K562 (cell line): ENCODE measurements around the gene MINK1. TPM values are rescaled to one million over a fixed set of nuclear protein-coding genes. Genes with fewer than 3 reads are reported as not detected.
"Not testable (repeated sequence)": the region's sequence is repeated elsewhere in the genome, so short reads cannot be mapped to it uniquely, and the experiment has no call there.

Experiments used
- ATAC-seq: fragments of 200-7000 bp; cut with Tn5 transposase; 3 replicates; pipeline ENCODE4 v1.9.1; 2020; ENCODE audit warnings: moderate library complexity
- BruUV-seq: library from RNA; stranded (reverse); fragments of 400-500 nt; replicated peaks from 2 replicates; lab custom pipeline; 2021; lab: Mats Ljungman, UMichigan
- CTCF ChIA-PET: fragments of 300-600 bp; formaldehyde crosslinking; extraction: SDS; loops from one replicate; lab custom pipeline; 2021; ENCODE audit warnings: low intra/inter-chr PET ratio; lab: Yijun Ruan, JAX
- POLR2A ChIA-PET: fragments of 300-600, 350-650 bp; sonication (Branson Sonifier 250); formaldehyde crosslinking; extraction: SDS; loops from one replicate; lab custom pipeline; 2021; ENCODE audit warnings: antibody characterized with exemption, inconsistent platforms; lab: Yijun Ruan, JAX
- DNase-seq, 4 experiments: peaks; one replicate each; pipeline versions ENCODE4 v3.0.0 to v3.0.0-alpha.2; 2011 to 2018; ENCODE audit warnings: low spot score in 3 of 4, mixed read lengths in 3 of 4; ENCODE audit errors: extremely low read depth in 1 of 4
- FAIRE-seq: peaks from 2 replicates; lab custom pipeline; 2011; peaks lifted over from hg19 to GRCh38; lab: Jason Lieb, UNC
- H2AFZ ChIP-seq: 2 replicates; pipeline ENCODE4 v1.6.0; 2011; ENCODE audit warnings: low read depth, low read length, control low read depth, inconsistent platforms
- H3K27ac ChIP-seq: fragments of 200-600 bp; 3 replicates; pipeline ENCODE4 v1.8.0; 2011; ENCODE audit warnings: low read depth, mild to moderate bottlenecking, control low read depth, inconsistent platforms, low read length, moderate library complexity, mixed read lengths; ENCODE audit errors: extremely low read depth
- H3K27me3 ChIP-seq, 2 experiments: fragments of 300-600 bp in 1 of 2; 2 replicates in 1 of 2; 3 replicates in 1 of 2; pipeline versions ENCODE4 v1.6.0 to v1.8.0; 2011; ENCODE audit warnings: inconsistent platforms in 2 of 2, low read length in 2 of 2, mild to moderate bottlenecking in 1 of 2, mixed read lengths in 1 of 2, moderate library complexity in 1 of 2; ENCODE audit not compliant: control insufficient read depth in 2 of 2, insufficient read depth in 2 of 2
- H3K36me3 ChIP-seq: fragments of 300-600 bp; 3 replicates; pipeline ENCODE4 v1.8.0; 2011; ENCODE audit warnings: mild to moderate bottlenecking, low read length, inconsistent platforms; ENCODE audit not compliant: control insufficient read depth, insufficient read depth
- H3K4me1 ChIP-seq, 2 experiments: fragments of 200-600 bp in 1 of 2; replicated peaks in 1 of 2; 2 replicates in 1 of 2; 3 replicates in 1 of 2; pipeline versions ENCODE4 v1.5.1 to v1.8.0; 2011; ENCODE audit warnings: inconsistent platforms in 2 of 2, low read length in 2 of 2, mild to moderate bottlenecking in 1 of 2, mixed read lengths in 1 of 2, moderate library complexity in 1 of 2; ENCODE audit not compliant: control insufficient read depth in 2 of 2, insufficient read depth in 2 of 2
- H3K4me2 ChIP-seq: 2 replicates; pipeline ENCODE4 v1.6.1; 2011; ENCODE audit warnings: low read length, control low read depth, inconsistent platforms, mixed read lengths; ENCODE audit not compliant: insufficient read depth
- H3K4me3 ChIP-seq: fragments of 200-600 bp; sonication (generic), shearing (Covaris generic); 2 replicates; pipeline ENCODE4 v1.5.1; 2016; ENCODE audit warnings: control low read depth, inconsistent platforms
- H3K79me2 ChIP-seq: fragments of 200-600 bp; 3 replicates; pipeline ENCODE4 v1.8.0; 2011; ENCODE audit warnings: low read length, inconsistent platforms; ENCODE audit not compliant: control insufficient read depth, insufficient read depth
- H3K9ac ChIP-seq, 2 experiments: 2 replicates each; pipeline versions ENCODE4 v1.6.0 to v1.6.1; 2011; ENCODE audit warnings: low read depth in 2 of 2, low read length in 2 of 2, control low read depth in 1 of 2, inconsistent platforms in 1 of 2, mild to moderate bottlenecking in 1 of 2, mixed read lengths in 1 of 2; ENCODE audit not compliant: insufficient read depth in 1 of 2
- H3K9me1 ChIP-seq: one replicate; pipeline ENCODE4 v1.6.0; 2011; ENCODE audit warnings: inconsistent platforms, mild to moderate bottlenecking, low read length, moderate library complexity; ENCODE audit not compliant: control insufficient read depth, insufficient read depth
- H3K9me3 ChIP-seq: replicated peaks from 2 replicates; pipeline ENCODE4 v1.5.1; 2011; ENCODE audit warnings: low read depth, low read length, inconsistent platforms; ENCODE audit not compliant: control insufficient read depth, insufficient read depth
- H4K20me1 ChIP-seq: replicated peaks from 2 replicates; pipeline ENCODE4 v1.6.1; 2011; ENCODE audit warnings: low read length, inconsistent platforms, mixed read lengths; ENCODE audit not compliant: control insufficient read depth, insufficient read depth
- CHD7 ChIP-seq: fragments of 200-600 bp; sonication (generic); IDR thresholded peaks from one replicate; pipeline ENCODE4 v1.6.1; 2012; ENCODE audit warnings: mild to moderate bottlenecking, low read depth, low read length, inconsistent platforms
- ETV6 ChIP-seq, 3 experiments: fragments of 150-350 bp in 1 of 3; sonication (generic) in 1 of 3; formaldehyde crosslinking in 1 of 3; IDR thresholded peaks; 2 replicates each; pipeline versions ENCODE4 v1.6.1 to v1.8.0; 2014 to 2022; ENCODE audit warnings: borderline replicate concordance in 2 of 3, low read depth in 2 of 3, antibody characterized with exemption in 1 of 3, low read length in 1 of 3, mild to moderate bottlenecking in 1 of 3, missing genetic modification reagents in 1 of 3
- LEF1 ChIP-seq: fragments of 450-650 bp; IDR thresholded peaks from 2 replicates; pipeline ENCODE4 v1.6.1; 2016; ENCODE audit warnings: mild to moderate bottlenecking
- SETDB1 ChIP-seq: IDR thresholded peaks from one replicate; pipeline ENCODE4 v1.6.1; 2012; ENCODE audit warnings: low read length, control low read depth, inconsistent platforms
- ZNF134 ChIP-seq: fragments of 250-450 bp; sonication (Bioruptor Pico); conservative IDR thresholded peaks from 2 replicates; pipeline ENCODE4 v1.4.0; 2020
- ZNF311 ChIP-seq: fragments of 250-450 bp; sonication (Bioruptor Pico); IDR thresholded peaks from 2 replicates; pipeline ENCODE4 v1.4.0; 2020; ENCODE audit warnings: mild to moderate bottlenecking, moderate library complexity
- ZNF764 ChIP-seq: fragments of 250-450 bp; sonication (Bioruptor Pico); IDR thresholded peaks from 2 replicates; pipeline ENCODE4 v1.4.0; 2020; ENCODE audit warnings: low read depth, mild to moderate bottlenecking, moderate library complexity
- WGBS: fragments of 100-300 bp; shearing (Covaris generic); methylation state at CpG from one replicate; pipeline ENCODE4 v1.1.6; 2016; ENCODE audit warnings: low coverage, mixed read lengths; ENCODE audit not compliant: insufficient coverage; ENCODE audit errors: missing lambda C conversion rate; 5-methylcytosine and 5-hydroxymethylcytosine counted together
- in situ Hi-C: fragments of 300-500 bp; cut with MboI; formaldehyde crosslinking; loops from 4 replicates; pipeline ENCODE4 v1.15.0; 2018; ENCODE audit warnings: inconsistent platforms, mixed read lengths
- intact Hi-C: fragments of 100-400 bp; cut with micrococcal nuclease; formaldehyde crosslinking; loops from 2 replicates; pipeline ENCODE4 v1.14.2; 2022
- polyA plus RNA-seq, 8 experiments: library from polyadenylated mRNA; depleted of rRNA in 4 of 8; stranded (reverse) in 5 of 8; unstranded in 3 of 8; fragments of >200 nt; fragmentation: Nextera tagmentation in 2 of 8; fragmentation: Illumina TruSeq in 1 of 8; extraction: Ambion mirVana in 2 of 8; extraction: Trizol in 1 of 8; gene quantifications; 2 replicates each; pipeline versions ENCODE4 v1.2.1 to v1.2.3, GENCODE V29; 2011 to 2014; ENCODE audit warnings: inconsistent platforms in 1 of 8, missing spikeins in 1 of 8
- total RNA-seq, 7 experiments: library from RNA; depleted of rRNA in 6 of 7; stranded (reverse); fragments of >200 nt in 6 of 7; fragmentation: Illumina TruSeq in 2 of 7; extraction: Trizol in 2 of 7; gene quantifications; 2 replicates each; pipeline versions ENCODE4 v1.2.1 to v1.2.3, GENCODE V29; 2011 to 2021; ENCODE audit warnings: low replicate concordance in 1 of 7

MINK1 gene
- total and polyA plus RNA-seq, 9 of the 15 experiments (the other 6 are each of a cell fraction or from before 2014, with no cell fraction given), result 0.11 to 54.2 (median 14.9) TPM

- TF ChIP-seq CHD7 (no peak), ZNF311 (CRISPR knock-in tag) (no peak), ZNF764 (CRISPR knock-in tag) (no peak), SETDB1 (no peak), ETV6 (IDR thresholded peaks at IDR 0.05; ENCODE audit: borderline replicate concordance in 1 of 2, low read depth in 2 of 2, low read length in 1 of 2) (no peak), ETV6 (CRISPR knock-in tag; IDR thresholded peaks at IDR 0.05; ENCODE audit: borderline replicate concordance) (no peak), ZNF134 (CRISPR knock-in tag) (no peak), LEF1 (no peak)
These were observed 23.8 kb downstream of the MINK1 start (continued) for GRCh38 chr17:4856937-4857314.

- intact Hi-C loops, BruUV-seq, ATAC-seq, H2AFZ ChIP-seq, DNase-seq, in situ Hi-C loops, H4K20me1 ChIP-seq, FAIRE-seq, H3K27me3 ChIP-seq, H3K9me3 ChIP-seq, CTCF ChIA-PET, H3K27ac ChIP-seq, H3K4me3 ChIP-seq, H3K4me2 ChIP-seq, H3K9ac ChIP-seq, H3K9me1 ChIP-seq: not testable (repeated sequence)
- H3K4me1 ChIP-seq, result peaks cover 9 to 10% of the 10 kb centered on the region in 2 experiments; a peak in 4 of 5 replicates
- H3K79me2 ChIP-seq, result peaks cover 29% of the 10 kb centered on the region; the same call in 2 of the 3 replicates
- peaks cover 31% of the 10 kb centered on the region; the same call in 2 of the 3 replicates for H3K36me3 ChIP-seq
- WGBS, result 96% methylated on average over 4 of the region's 7 CpGs
- POLR2A ChIA-PET, result interaction anchor here (1.2 to 1.4 kb wide), 3 partner anchors 10 to 19 kb away, joined by 3 read pairs; no protein-coding TSS in a partner anchor
These were observed 24.2 kb downstream of the MINK1 start for GRCh38 chr17:4857347-4857746.
